HL-60 (cell line): ENCODE results near the gene TANC1.

Experiments used
- DNase-seq, 2 experiments: peaks; one replicate each; pipeline ENCODE4 v3.0.0-alpha.2; 2010 to 2020; ENCODE audit warnings: low read depth in 1 of 2, low spot score in 1 of 2
- H3K27ac ChIP-seq: fragments of 250-450 bp; sonication (Bioruptor Pico); replicated peaks from 2 replicates; pipeline ENCODE4 v1.5.1; 2020; ENCODE audit warnings: mild to moderate bottlenecking, moderate library complexity
- H3K27me3 ChIP-seq: fragments of 250-450 bp; sonication (Bioruptor Pico); 2 replicates; pipeline ENCODE4 v1.5.1; 2021; ENCODE audit warnings: mild to moderate bottlenecking, moderate library complexity; ENCODE audit not compliant: insufficient read depth, poor library complexity, severe bottlenecking
- H3K4me3 ChIP-seq: replicated peaks from 2 replicates; pipeline ENCODE4 v1.5.1; 2011; ENCODE audit warnings: mild to moderate bottlenecking, control low read depth, low read length; ENCODE audit not compliant: insufficient read depth
- CTCF ChIP-seq: IDR thresholded peaks from one replicate; pipeline ENCODE4 v1.5.1; 2011; ENCODE audit warnings: low read length, control low read depth, inconsistent platforms; ENCODE audit not compliant: insufficient read depth
- GABPA ChIP-seq: IDR thresholded peaks from 2 replicates; pipeline ENCODE4 v1.6.1; 2012; ENCODE audit warnings: low read depth
- POLR2AphosphoS5 ChIP-seq: IDR thresholded peaks from 2 replicates; pipeline ENCODE4 v1.6.1; 2012; ENCODE audit warnings: low read depth
- REST ChIP-seq: IDR thresholded peaks from 2 replicates; pipeline ENCODE4 v1.6.1; 2012; ENCODE audit warnings: low read depth; ENCODE audit not compliant: insufficient replicate concordance
- SPI1 ChIP-seq: IDR thresholded peaks from 2 replicates; pipeline ENCODE4 v1.6.1; 2012; ENCODE audit warnings: low read depth, mild to moderate bottlenecking, borderline replicate concordance

Gene TANC1

GRCh38 chr2:159199761-159200465 is 231.5 kb downstream of the TANC1 start:
- H3K27ac ChIP-seq, result no peak overlapping the region
- TF ChIP-seq REST, result no peak
- TF ChIP-seq POLR2AphosphoS5, result no peak
- no peak for TF ChIP-seq GABPA
- no peak for TF ChIP-seq CTCF
- TF ChIP-seq SPI1, result no peak
- H3K4me3 ChIP-seq, result no peak overlapping the region
- DNase-seq, result no peak
- H3K27me3 ChIP-seq, result no peaks in the 10 kb centered on the region

- no peak for DNase-seq
- TF ChIP-seq SPI1, result no peak
- TF ChIP-seq CTCF, result no peak
- TF ChIP-seq REST, result no peak
- TF ChIP-seq POLR2AphosphoS5, result no peak
- TF ChIP-seq GABPA, result no peak
- Histone ChIP-seq H3K27me3 (no peaks in the 10 kb centered on the region), H3K27ac (no peak overlapping the region), H3K4me3 (no peak overlapping the region)
Observed at GRCh38 chr2:159200498-159200897, 232.1 kb downstream of the TANC1 start.

- Histone ChIP-seq H3K27me3 (no peaks in the 10 kb centered on the region), H3K27ac (no peak overlapping the region), H3K4me3 (no peak overlapping the region)
- no peak for TF ChIP-seq SPI1
- no peak for DNase-seq
Observed at GRCh38 chr2:159201360-159202063, 233.1 kb downstream of the TANC1 start.

- no peak for DNase-seq
- no peak for TF ChIP-seq SPI1
- Histone ChIP-seq H3K4me3 (no peak overlapping the region), H3K27ac (no peak overlapping the region), H3K27me3 (no peaks in the 10 kb centered on the region)
Observed at GRCh38 chr2:159202568-159203071, 234.2 kb downstream of the TANC1 start.
